Kidney tubule cell (primary cell): ENCODE results near the gene SLX9.

ENCODE experiments used
- DNase-seq: peaks from one replicate; pipeline ENCODE4 v3.0.0-alpha.2; 2018; ENCODE audit warnings: low spot score

The SLX9 gene

GRCh38 chr21:44916965-44917364, 22.9 kb upstream of the SLX9 start:
- DNase-seq, result peak; percentile 39

GRCh38 chr21:44917446-44918106, 22.3 kb upstream of the SLX9 start:
- DNase-seq, result no peak

- no peak for DNase-seq
Measured at GRCh38 chr21:44918107-44918470, 21.7 kb upstream of the SLX9 start.

- DNase-seq, result no peak
Measured at GRCh38 chr21:44918581-44919033, 21.2 kb upstream of the SLX9 start.

- no peak for DNase-seq
Measured at GRCh38 chr21:44919111-44919912, 20.5 kb upstream of the SLX9 start.

GRCh38 chr21:44919913-44920693, 19.7 kb upstream of the SLX9 start:
- no peak for DNase-seq

- no peak for DNase-seq
Measured at GRCh38 chr21:44920694-44921604, 18.9 kb upstream of the SLX9 start, which contains the start of gene ITGB2. Gene ITGB2 (minus strand): TSS chr21:44920899. CDS start chr21:44910782, 10,117 bp downstream.

- DNase-seq, result no peak
Measured at GRCh38 chr21:44921928-44922327, 17.9 kb upstream of the SLX9 start.

GRCh38 chr21:44923480-44924084, 16.2 kb upstream of the SLX9 start:
- DNase-seq, result no peak

- DNase-seq, result peak; percentile 49
Measured at GRCh38 chr21:44924606-44925377, 15.0 kb upstream of the SLX9 start.

GRCh38 chr21:44925378-44925755, 14.5 kb upstream of the SLX9 start:
- no peak for DNase-seq

GRCh38 chr21:44926331-44927101, 13.3 kb upstream of the SLX9 start:
- peak; percentile 83 for DNase-seq

- DNase-seq, result no peak
Measured at GRCh38 chr21:44927259-44927586, 12.6 kb upstream of the SLX9 start.

GRCh38 chr21:44927587-44928461, 12.0 kb upstream of the SLX9 start:
- DNase-seq, result peak; percentile 96

GRCh38 chr21:44928500-44929241, 11.2 kb upstream of the SLX9 start:
- peak; percentile 77 for DNase-seq

GRCh38 chr21:44929242-44929798, 10.5 kb upstream of the SLX9 start:
- no peak for DNase-seq

GRCh38 chr21:44929799-44930542, 9.9 kb upstream of the SLX9 start:
- no peak for DNase-seq
